Skeletal muscle cell (primary cell): ENCODE measurements around the gene TMEM37.
"Not testable (repeated sequence)": the region's sequence is repeated elsewhere in the genome, so short reads cannot be mapped to it uniquely, and the experiment has no call there.

Experiments used
- DNase-seq: peaks from one replicate; pipeline ENCODE4 v3.0.0-alpha.2; 2010; ENCODE audit warnings: low read depth
- H3K4me3 ChIP-seq: 2 replicates; pipeline ENCODE4 v1.5.1; 2011; ENCODE audit warnings: low read depth, mild to moderate bottlenecking, control low read depth, low read length, moderate library complexity

The TMEM37 gene

DNA sequence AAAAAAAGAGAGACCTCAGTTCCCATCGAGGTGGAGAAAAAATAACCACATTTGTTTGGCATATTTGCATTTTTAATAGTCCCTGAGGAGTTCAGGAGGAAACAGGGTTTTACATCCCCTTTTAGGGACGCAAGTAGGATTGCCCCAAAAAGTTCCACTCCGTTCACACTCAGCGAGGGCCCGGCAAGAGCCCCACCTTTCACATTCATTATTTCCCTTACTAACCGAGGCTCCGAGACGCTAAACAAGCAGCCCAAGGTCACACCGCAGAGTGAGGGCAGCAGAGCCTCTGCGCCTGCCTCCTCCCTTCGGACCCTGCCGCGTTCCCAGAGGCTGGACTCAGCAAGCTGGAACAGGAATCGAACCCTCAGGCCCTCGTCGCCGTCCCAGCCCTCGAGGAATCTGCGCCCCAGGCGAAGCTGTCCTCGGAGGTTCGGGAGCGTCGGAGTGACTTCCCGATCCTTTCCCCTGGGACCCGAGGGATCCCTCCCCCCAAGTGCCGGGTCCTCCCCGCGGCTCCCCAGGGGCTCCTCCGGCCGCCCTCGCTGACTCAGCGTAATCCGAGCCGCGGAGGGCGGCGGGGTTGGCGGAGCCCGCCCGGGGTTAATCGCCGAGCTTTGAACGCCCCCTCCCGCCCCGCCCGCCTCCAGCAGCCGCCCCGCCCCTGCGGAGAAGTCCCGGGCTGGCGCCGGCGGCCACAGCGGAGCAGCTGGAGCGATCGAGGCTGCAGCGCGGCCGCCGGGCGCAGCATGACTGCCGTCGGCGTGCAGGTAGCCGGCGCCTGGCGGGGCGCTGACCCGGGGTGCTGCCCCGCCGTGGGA, at the start of gene TMEM37:
Gene TMEM37, plus strand, starts transcription at position 700 of the 821 bp plus-strand sequence. Its CDS starts 50 bp downstream, at position 750.
- peak; percentile 10 for DNase-seq
- H3K4me3 ChIP-seq: peak within 1 kb of the TSS; percentile 42

DNA sequence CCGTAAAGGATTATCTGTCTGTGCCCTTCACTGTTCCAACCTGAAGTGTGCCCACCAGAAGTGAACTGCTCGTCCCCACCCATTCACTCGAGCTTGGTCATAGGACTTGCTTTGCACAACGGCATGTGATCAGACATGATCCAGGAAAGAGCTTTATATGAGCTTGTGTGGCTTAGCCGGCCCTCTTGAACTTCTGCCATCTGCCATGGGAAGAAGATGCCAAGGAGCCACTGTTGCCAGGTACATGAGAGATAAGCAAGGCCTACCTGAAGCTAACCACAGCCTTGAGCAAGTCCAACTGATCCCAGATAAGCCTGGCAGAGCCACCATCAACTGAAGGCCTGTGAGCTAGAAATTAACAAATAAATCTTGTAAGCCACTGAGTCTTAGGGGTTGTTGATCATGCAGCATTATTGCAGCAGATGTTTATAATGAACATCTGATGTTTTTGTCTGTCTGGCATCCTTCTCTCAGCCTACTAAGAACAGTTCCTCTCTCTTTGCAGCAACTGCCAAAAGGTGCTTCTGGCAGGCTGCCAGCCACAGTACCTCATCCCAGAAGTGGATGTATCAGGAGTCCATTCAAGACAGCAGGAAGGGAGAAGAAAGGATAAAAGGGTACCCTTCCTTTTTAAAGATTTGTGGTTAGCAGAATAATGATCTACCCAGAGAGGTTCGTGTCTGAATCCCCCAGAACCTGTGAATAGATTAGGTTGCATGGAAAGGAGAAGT, 48.1 kb upstream of the TMEM37 start:
- no peak for DNase-seq
- H3K4me3 ChIP-seq: no peak overlapping the region

- no peak overlapping the region for H3K4me3 ChIP-seq
- no peak for DNase-seq
Measured at GRCh38 chr2:119384971-119385370, 46.7 kb upstream of the TMEM37 start.

DNA sequence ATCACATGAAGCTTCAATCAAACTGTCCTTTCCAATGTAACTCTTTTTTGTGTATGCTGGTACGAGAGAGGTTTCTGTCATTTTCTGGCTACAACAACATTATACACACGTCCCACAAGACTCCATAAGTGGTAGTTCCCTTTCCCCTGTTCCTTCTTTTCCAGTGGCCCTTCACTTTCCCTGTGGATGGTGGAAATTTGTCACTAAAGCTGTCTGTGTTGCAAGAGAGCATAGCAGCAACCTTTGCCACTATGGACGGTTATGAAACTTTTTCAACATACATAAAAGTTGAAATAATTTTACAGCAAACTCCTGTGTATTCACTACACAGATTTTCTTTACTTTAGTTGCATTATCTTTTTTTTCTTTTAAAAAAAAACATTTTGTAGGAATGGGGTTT, 46.2 kb upstream of the TMEM37 start:
- H3K4me3 ChIP-seq: no peak overlapping the region
- DNase-seq: no peak

DNA sequence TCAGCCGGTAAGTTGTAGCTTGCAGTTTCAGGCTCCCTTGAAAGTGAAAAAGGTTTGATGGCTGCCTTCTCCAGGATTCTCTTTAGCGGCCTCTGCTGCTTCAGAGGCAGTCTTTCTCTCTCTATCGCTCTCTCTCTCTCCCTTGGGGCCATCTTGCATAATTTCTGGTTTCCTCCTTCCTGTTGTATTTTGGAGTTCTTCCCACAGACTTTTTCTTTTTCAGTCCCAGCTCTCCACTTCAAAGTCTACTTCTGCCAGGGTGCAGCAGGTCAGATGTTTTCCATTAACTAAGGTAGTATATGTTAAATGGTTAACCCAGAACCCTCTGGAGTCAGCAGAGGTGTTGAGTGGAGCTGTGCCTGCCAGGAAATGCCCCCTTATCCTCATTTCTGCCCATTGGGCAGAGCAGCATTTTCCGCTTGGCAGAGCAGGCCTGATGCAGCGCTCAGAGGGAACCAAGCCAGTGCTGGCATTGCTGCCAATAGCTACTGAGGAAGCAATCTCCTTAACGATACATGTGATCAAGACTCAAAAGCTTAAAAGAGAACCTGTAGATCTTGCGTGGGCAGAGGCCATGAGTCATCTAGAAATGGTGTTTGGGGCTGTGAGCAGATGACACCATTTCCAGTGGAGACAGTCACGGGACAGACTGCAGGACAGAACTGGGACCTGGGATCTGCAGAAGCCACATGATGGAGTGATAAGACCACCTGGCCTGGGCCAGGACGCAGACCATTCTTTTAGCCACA, 44.1 kb upstream of the TMEM37 start:
- DNase-seq: peak; percentile 80
- H3K4me3 ChIP-seq: no peak overlapping the region

- peak; percentile 49 for DNase-seq
- no peak overlapping the region for H3K4me3 ChIP-seq
Measured at GRCh38 chr2:119389615-119390306, 41.9 kb upstream of the TMEM37 start.

GRCh38 chr2:119393971-119394748, 37.5 kb upstream of the TMEM37 start:
- DNase-seq: no peak
- no peak overlapping the region for H3K4me3 ChIP-seq

- no peak overlapping the region for H3K4me3 ChIP-seq
- no peak for DNase-seq
Measured at GRCh38 chr2:119397196-119397595, 34.5 kb upstream of the TMEM37 start.

- H3K4me3 ChIP-seq: no peak overlapping the region
- no peak for DNase-seq
Measured at GRCh38 chr2:119402106-119402505, 29.5 kb upstream of the TMEM37 start.

- DNase-seq: no peak
- H3K4me3 ChIP-seq: no peak overlapping the region
Measured at GRCh38 chr2:119402645-119403560, 28.8 kb upstream of the TMEM37 start.

GRCh38 chr2:119403618-119404017, 28.0 kb upstream of the TMEM37 start:
- H3K4me3 ChIP-seq, DNase-seq: not testable (repeated sequence)

DNA sequence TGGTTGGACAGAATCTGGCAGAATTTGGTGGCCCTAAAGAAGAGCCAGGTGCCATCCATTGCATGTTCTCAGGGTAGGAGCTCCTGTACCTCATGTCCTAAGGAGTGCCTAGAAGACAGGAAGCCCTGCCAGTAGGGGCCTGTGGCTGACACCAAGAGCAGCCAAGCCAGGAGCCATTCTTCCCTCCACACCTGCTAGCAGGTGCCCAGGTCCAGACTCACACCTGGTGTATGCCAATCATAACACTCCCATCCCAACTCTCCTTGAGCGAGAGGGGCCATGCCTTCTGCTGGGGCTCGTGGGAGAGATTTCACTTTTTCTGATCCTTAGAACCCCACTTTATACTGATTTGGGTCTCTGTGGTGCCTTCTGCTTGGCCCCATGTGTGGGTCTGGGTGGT, 26.5 kb upstream of the TMEM37 start:
- no peak for DNase-seq

DNA sequence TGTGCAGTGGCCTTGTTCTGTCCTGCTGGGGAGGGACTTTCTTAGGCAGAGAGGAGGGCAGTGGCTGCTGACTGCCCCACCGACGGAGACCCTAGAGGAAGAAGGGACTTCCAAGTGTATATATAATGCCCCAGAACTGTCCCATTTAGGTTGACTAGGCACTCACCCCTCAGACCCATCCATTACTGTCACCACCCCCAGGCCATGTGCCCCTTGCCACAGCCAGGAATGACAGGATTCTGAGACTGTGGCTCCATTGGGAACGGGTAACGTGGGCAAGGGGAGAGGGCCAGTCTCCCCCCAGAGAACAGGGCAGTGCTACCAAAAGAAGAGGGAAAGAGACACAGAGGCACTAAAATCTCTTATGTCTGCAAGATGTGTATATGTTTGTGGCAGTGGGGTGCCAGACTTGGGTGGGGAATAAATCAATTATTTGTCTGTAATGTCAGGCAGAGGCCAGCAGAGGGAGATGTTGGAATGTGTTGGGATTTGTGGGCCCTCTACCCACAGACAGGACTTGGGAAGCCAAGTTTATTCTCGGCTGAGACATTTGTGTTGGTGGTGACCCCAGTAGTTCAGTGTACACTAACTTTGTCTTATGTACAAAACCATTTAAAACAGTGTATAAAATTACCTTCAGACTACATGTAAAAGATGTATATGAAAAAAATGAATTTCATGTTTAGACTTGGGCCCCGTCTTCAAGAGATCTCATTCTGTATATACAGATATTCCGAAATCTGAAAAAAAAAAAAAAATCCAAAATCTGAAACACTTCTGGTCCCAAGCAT, 24.0 kb upstream of the TMEM37 start:
- no peak overlapping the region for H3K4me3 ChIP-seq
- DNase-seq: peak; percentile 14

More for the DNA sequence above, 26.5 kb upstream of the TMEM37 start:
- no peak overlapping the region for H3K4me3 ChIP-seq

DNA sequence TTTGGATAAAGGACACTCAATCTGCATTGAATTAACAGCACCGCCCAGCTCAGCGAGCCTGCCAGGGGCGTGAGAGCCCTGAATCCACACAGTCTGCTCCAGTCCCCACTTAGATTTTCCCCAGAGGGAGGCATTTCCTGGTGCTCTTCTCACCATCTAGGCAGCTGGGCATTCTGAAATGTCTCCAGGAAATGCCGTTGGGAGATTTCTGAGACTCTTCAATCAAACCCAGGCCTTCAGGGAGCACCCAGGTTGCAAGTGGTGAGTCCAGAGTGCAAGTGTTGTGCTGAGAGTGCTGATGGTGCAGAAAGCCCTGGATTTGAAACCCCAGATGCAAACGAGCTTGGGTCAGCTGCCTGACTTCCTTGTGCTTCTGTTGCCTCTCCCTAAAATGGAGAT, 23.4 kb upstream of the TMEM37 start:
- H3K4me3 ChIP-seq: no peak overlapping the region
- DNase-seq: no peak

- DNase-seq: no peak
- H3K4me3 ChIP-seq: no peak overlapping the region
Measured at GRCh38 chr2:119409506-119409905, 22.1 kb upstream of the TMEM37 start.

- no peak for DNase-seq
Measured at GRCh38 chr2:119414894-119415293, 16.8 kb upstream of the TMEM37 start.

DNA sequence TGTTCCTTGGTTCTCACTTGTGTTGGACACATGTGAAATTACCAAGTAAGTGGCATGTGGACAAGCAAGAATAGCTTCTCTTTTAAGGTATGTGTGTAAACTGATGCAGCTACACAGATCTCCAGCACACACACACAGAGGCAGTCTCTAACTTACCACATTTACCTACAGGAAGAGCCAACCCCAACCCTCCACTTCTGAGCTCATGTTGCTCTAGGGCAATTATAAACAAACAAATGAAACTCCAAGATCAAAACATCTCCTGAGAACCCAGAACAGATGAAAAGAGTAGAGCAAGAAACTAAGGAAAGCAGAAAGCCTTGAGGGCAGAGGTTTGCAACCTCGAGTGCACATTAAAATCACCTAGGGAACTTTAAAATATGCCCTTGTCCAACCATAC, 16.0 kb upstream of the TMEM37 start:
- no peak overlapping the region for H3K4me3 ChIP-seq
- DNase-seq: no peak

More at GRCh38 chr2:119414894-119415293, 16.8 kb upstream of the TMEM37 start:
- no peak overlapping the region for H3K4me3 ChIP-seq
